Amygdala (tissue), 56 donors: ENCODE measurements around the gene GJD3.
"Not testable (repeated sequence)": the region's sequence is repeated elsewhere in the genome, so short reads cannot be mapped to it uniquely, and the experiment has no call there.

Experiments
- DNase-seq, 56 donors: peaks; one replicate each; lab custom pipeline; 2025; lab: John Stamatoyannopoulos, UW

GJD3 gene

GRCh38 chr17:40369923-40370322, 5.4 kb upstream of the GJD3 start:
- no peak for DNase-seq

GRCh38 chr17:40367728-40368127, 3.2 kb upstream of the GJD3 start:
- DNase-seq: not testable (repeated sequence)

GRCh38 chr17:40366861-40367518, 2.5 kb upstream of the GJD3 start:
- DNase-seq: no peak

GRCh38 chr17:40366076-40366860, 1.7 kb upstream of the GJD3 start:
- no peak for DNase-seq

- DNase-seq: no peak
Measured at GRCh38 chr17:40364906-40365305, 369 bp upstream of the GJD3 start.

GRCh38 chr17:40363111-40363827, 1.3 kb downstream of the GJD3 start:
- DNase-seq: no peak

- DNase-seq: no peak
Measured at GRCh38 chr17:40362696-40363110, 1.8 kb downstream of the GJD3 start.

GRCh38 chr17:40361925-40362695, 2.4 kb downstream of the GJD3 start:
- DNase-seq: no peak

GRCh38 chr17:40361063-40361924, 3.2 kb downstream of the GJD3 start:
- no peak for DNase-seq

GRCh38 chr17:40360091-40360490, 4.4 kb downstream of the GJD3 start:
- DNase-seq: no peak

GRCh38 chr17:40358323-40359038, 6.1 kb downstream of the GJD3 start:
- peak in 54 of 56 donors; percentile 11 to 93 (median 70) for DNase-seq

GRCh38 chr17:40356990-40357881, 7.3 kb downstream of the GJD3 start:
- no peak for DNase-seq

GRCh38 chr17:40355804-40356758, 8.5 kb downstream of the GJD3 start:
- DNase-seq: no peak

- peak in 44 of 56 donors; percentile 9 to 80 (median 41) for DNase-seq
Measured at GRCh38 chr17:40355123-40355803, 9.3 kb downstream of the GJD3 start.

- DNase-seq: no peak
Measured at GRCh38 chr17:40354221-40355122, 10.1 kb downstream of the GJD3 start.
